SK-N-SH (cell line): ENCODE measurements around the gene MAP10. TPM values are rescaled to one million over a fixed set of nuclear protein-coding genes. Genes with fewer than 3 reads are reported as not detected.

Experiments
- CTCF ChIA-PET: fragments of 300-600, 350-600 bp; formaldehyde crosslinking; extraction: SDS; loops from one replicate; lab custom pipeline; 2021; lab: Yijun Ruan, JAX
- POLR2A ChIA-PET: fragments of 350-600 bp; sonication (Branson Sonifier 250); formaldehyde crosslinking; extraction: SDS; loops from one replicate; lab custom pipeline; 2020; ENCODE audit warnings: antibody characterized with exemption, inconsistent platforms; lab: Yijun Ruan, JAX
- DNase-seq: peaks from one replicate; pipeline ENCODE4 v3.0.0; 2012
- H2AFZ ChIP-seq: fragments of 200-600 bp; sonication (generic); 2 replicates; pipeline ENCODE4 v1.8.1; 2016; ENCODE audit warnings: antibody characterized with exemption, mild to moderate bottlenecking, low read depth
- H3F3A ChIP-seq: fragments of 200-600 bp; sonication (generic); replicated peaks from 2 replicates; pipeline ENCODE3; 2016; ENCODE audit warnings: antibody characterized with exemption, mild to moderate bottlenecking; ENCODE audit not compliant: insufficient read depth
- H3K27ac ChIP-seq, 2 experiments: fragments of 200-500 bp in 1 of 2; fragments of 200-600 bp in 1 of 2; sonication (Bioruptor generic) in 1 of 2; sonication (generic), shearing (Covaris generic) in 1 of 2; 2 replicates each; pipeline versions ENCODE4 v1.5.1 to v1.6.1; 2014 to 2016; ENCODE audit warnings: low read depth in 2 of 2, inconsistent platforms in 1 of 2, low read length in 1 of 2, mild to moderate bottlenecking in 1 of 2, mixed read lengths in 1 of 2
- H3K27me3 ChIP-seq: fragments of 200-600 bp; sonication (generic), shearing (Covaris generic); 2 replicates; pipeline ENCODE4 v1.6.1; 2016; ENCODE audit warnings: mixed run types; ENCODE audit not compliant: insufficient read depth
- H3K36me3 ChIP-seq, 2 experiments: fragments of 200-500 bp in 1 of 2; fragments of 200-600 bp in 1 of 2; sonication (Bioruptor generic) in 1 of 2; sonication (generic) in 1 of 2; replicated peaks in 1 of 2; 2 replicates each; pipeline versions ENCODE3 to v1.5.1; 2014 to 2016; ENCODE audit warnings: low read length in 1 of 2, mild to moderate bottlenecking in 1 of 2; ENCODE audit not compliant: insufficient read depth in 2 of 2, control insufficient read depth in 1 of 2
- H3K4me1 ChIP-seq, 2 experiments: fragments of 200-500 bp in 1 of 2; fragments of 200-600 bp in 1 of 2; sonication (Bioruptor generic) in 1 of 2; sonication (generic), shearing (Covaris generic) in 1 of 2; 2 replicates each; pipeline versions ENCODE4 v1.5.1 to v1.6.1; 2014 to 2016; ENCODE audit warnings: low read depth in 1 of 2, low read length in 1 of 2, mixed run types in 1 of 2; ENCODE audit not compliant: insufficient read depth in 2 of 2, control insufficient read depth in 1 of 2
- H3K4me2 ChIP-seq: fragments of 200-600 bp; sonication (generic), shearing (Covaris generic); 2 replicates; pipeline ENCODE4 v1.6.1; 2017; ENCODE audit warnings: mixed run types
- H3K4me3 ChIP-seq, 2 experiments: fragments of 200-500 bp in 1 of 2; fragments of 200-600 bp in 1 of 2; sonication (Bioruptor generic) in 1 of 2; sonication (generic), shearing (Covaris generic) in 1 of 2; 2 replicates each; pipeline versions ENCODE4 v1.5.1 to v1.8.1; 2014 to 2016; ENCODE audit warnings: low read depth in 2 of 2, inconsistent platforms in 1 of 2, low read length in 1 of 2, mild to moderate bottlenecking in 1 of 2, mixed read lengths in 1 of 2, moderate library complexity in 1 of 2
- H3K79me2 ChIP-seq: fragments of 200-600 bp; sonication (generic); 2 replicates; pipeline ENCODE4 v1.8.1; 2017; ENCODE audit warnings: mild to moderate bottlenecking; ENCODE audit not compliant: insufficient read depth
- H3K9ac ChIP-seq: fragments of 200-600 bp; sonication (generic); 2 replicates; pipeline ENCODE4 v1.6.1; 2017; ENCODE audit warnings: mixed run types
- H3K9me2 ChIP-seq: fragments of 200-600 bp; sonication (generic); 2 replicates; pipeline ENCODE4 v1.6.1; 2017; ENCODE audit warnings: mixed run types
- H3K9me3 ChIP-seq: fragments of 200-600 bp; sonication (generic); 2 replicates; pipeline ENCODE4 v1.6.1; 2017; ENCODE audit warnings: mixed run types, mild to moderate bottlenecking, moderate library complexity
- H4K20me1 ChIP-seq: fragments of 200-600 bp; sonication (generic); 2 replicates; pipeline ENCODE4 v1.6.1; 2017; ENCODE audit warnings: mild to moderate bottlenecking, mixed run types; ENCODE audit not compliant: insufficient read depth
- CHD2 ChIP-seq: fragments of 150-350 bp; IDR thresholded peaks from 2 replicates; pipeline ENCODE4 v1.6.1; 2018; ENCODE audit warnings: low read length; ENCODE audit not compliant: partially characterized antibody
- ELF1 ChIP-seq: IDR thresholded peaks from 2 replicates; pipeline ENCODE4 v1.4.0; 2012
- FOSL2 ChIP-seq: IDR thresholded peaks from 2 replicates; pipeline ENCODE4 v1.4.0; 2012; ENCODE audit warnings: low read depth, mild to moderate bottlenecking, moderate library complexity, borderline replicate concordance
- FOXM1 ChIP-seq: IDR thresholded peaks from 2 replicates; pipeline ENCODE4 v1.4.0; 2012; ENCODE audit warnings: low read depth, mild to moderate bottlenecking
- GABPA ChIP-seq: IDR thresholded peaks from 2 replicates; pipeline ENCODE4 v1.4.0; 2012; ENCODE audit warnings: low read depth, mild to moderate bottlenecking
- IRF3 ChIP-seq: fragments of 150-350 bp; IDR thresholded peaks from 2 replicates; pipeline ENCODE4 v1.6.1; 2016; ENCODE audit warnings: mild to moderate bottlenecking, low read depth, low read length
- MEF2A ChIP-seq: IDR thresholded peaks from 2 replicates; pipeline ENCODE4 v1.4.0; 2012; ENCODE audit warnings: low read depth, borderline replicate concordance
- MXI1 ChIP-seq: IDR thresholded peaks from 2 replicates; pipeline ENCODE4 v1.6.1; 2012; ENCODE audit warnings: mild to moderate bottlenecking, low read depth, low read length, improper control_type of control experiment
- NRF1 ChIP-seq: IDR thresholded peaks from 2 replicates; pipeline ENCODE4 v1.6.1; 2012; ENCODE audit warnings: low read depth, mild to moderate bottlenecking, low read length
- PBX3 ChIP-seq: IDR thresholded peaks from 2 replicates; pipeline ENCODE4; 2012
- POLR2AphosphoS5 ChIP-seq: IDR thresholded peaks from 2 replicates; pipeline ENCODE4 v1.6.1; 2012; ENCODE audit warnings: low read depth, low read length
- RAD21 ChIP-seq: IDR thresholded peaks from 2 replicates; pipeline ENCODE4 v1.6.1; 2012; ENCODE audit warnings: mild to moderate bottlenecking, low read length
- RCOR1 ChIP-seq: fragments of 150-350 bp; IDR thresholded peaks from 2 replicates; pipeline ENCODE4 v1.6.1; 2017; ENCODE audit warnings: antibody characterized with exemption, low read length
- RXRA ChIP-seq: IDR thresholded peaks from 2 replicates; pipeline ENCODE4 v1.4.0; 2012; ENCODE audit warnings: low read depth, mild to moderate bottlenecking, borderline replicate concordance
- SIN3A ChIP-seq: IDR thresholded peaks from 2 replicates; pipeline ENCODE4 v1.6.1; 2012; ENCODE audit warnings: low read depth, mild to moderate bottlenecking, low read length, moderate library complexity, borderline replicate concordance
- TAF1 ChIP-seq: IDR thresholded peaks from 2 replicates; pipeline ENCODE4 v1.6.1; 2012; ENCODE audit warnings: low read depth, mild to moderate bottlenecking, low read length, moderate library complexity, borderline replicate concordance
- TCF12 ChIP-seq: IDR thresholded peaks from 2 replicates; pipeline ENCODE4 v1.4.0; 2012
- TEAD4 ChIP-seq: IDR thresholded peaks from 2 replicates; pipeline ENCODE4 v1.4.0; 2012; ENCODE audit warnings: mild to moderate bottlenecking, borderline replicate concordance; ENCODE audit not compliant: insufficient read depth
- USF1 ChIP-seq: IDR thresholded peaks from 2 replicates; pipeline ENCODE4 v1.4.0; 2012; ENCODE audit warnings: low read depth, borderline replicate concordance
- USF2 ChIP-seq: fragments of 150-350 bp; IDR thresholded peaks from 2 replicates; pipeline ENCODE4 v1.6.1; 2017; ENCODE audit warnings: antibody characterized with exemption, low read length, low read depth, borderline replicate concordance
- ZBTB33 ChIP-seq: IDR thresholded peaks from 2 replicates; pipeline ENCODE4 v1.4.0; 2012; ENCODE audit warnings: low read depth, borderline replicate concordance
- WGBS: methylation state at CpG from one replicate; pipeline ENCODE4 v1.1.6; 2017; ENCODE audit warnings: low lambda C conversion rate; 5-methylcytosine and 5-hydroxymethylcytosine counted together
- polyA plus RNA-seq, 3 experiments: library from polyadenylated mRNA; depleted of rRNA; stranded (reverse); fragments of >200 nt; gene quantifications; 2 replicates each; pipeline ENCODE4 v1.2.3, GENCODE V29; 2012

MAP10 gene
- polyA plus RNA-seq, 1 of the 3 experiments (the other 2 are of a cell fraction), result 0.43 TPM

- Histone ChIP-seq H3K79me2 (no peaks in the 10 kb centered on the region), H3K27me3 (no peaks in the 10 kb centered on the region), H3K4me1 (no peaks in the 10 kb centered on the region), H3K4me3 (no peak overlapping the region), H3K9me2 (no peaks in the 10 kb centered on the region), H3K27ac (no peak overlapping the region), H3K4me2 (no peak overlapping the region), H3K36me3 (no peaks in the 10 kb centered on the region), H2AFZ (no peak overlapping the region), H4K20me1 (no peaks in the 10 kb centered on the region), H3K9me3 (no peaks in the 10 kb centered on the region), H3K9ac (no peak overlapping the region), H3F3A (no peaks in the 10 kb centered on the region)
- ChIA-PET POLR2A (no interaction called here), CTCF (no interaction called here)
- no peak for TF ChIP-seq TEAD4
- no peak for TF ChIP-seq USF2
- no peak for TF ChIP-seq POLR2AphosphoS5
- TF ChIP-seq GABPA, result no peak
- TF ChIP-seq RCOR1, result no peak
- TF ChIP-seq SIN3A, result no peak
- no peak for TF ChIP-seq MEF2A
- TF ChIP-seq TCF12, result no peak
- TF ChIP-seq CHD2, result no peak
- no peak for TF ChIP-seq IRF3
- no peak for DNase-seq
- WGBS, result 55% methylated on average over 6 of the region's 6 CpGs
Observed at GRCh38 chr1:232765542-232765941, 39.7 kb upstream of the MAP10 start.

- WGBS, result 64% methylated on average over 8 of the region's 8 CpGs
- POLR2A ChIA-PET, result no interaction called here
- TF ChIP-seq MXI1 (no peak), GABPA (no peak), NRF1 (no peak), ELF1 (no peak), POLR2AphosphoS5 (no peak), FOSL2 (no peak), USF1 (no peak), RAD21 (no peak), TAF1 (no peak), ZBTB33 (no peak), FOXM1 (no peak), PBX3 (no peak), CHD2 (no peak), RXRA (no peak)
- Histone ChIP-seq H3K9me2 (no peaks in the 10 kb centered on the region), H3K4me3 (no peak overlapping the region), H2AFZ (no peak overlapping the region), H3K4me1 (no peaks in the 10 kb centered on the region), H3K79me2 (no peaks in the 10 kb centered on the region), H4K20me1 (no peaks in the 10 kb centered on the region), H3K27ac (no peak overlapping the region), H3K9ac (no peak overlapping the region), H3K4me2 (no peak overlapping the region), H3K27me3 (no peaks in the 10 kb centered on the region), H3K9me3 (no peaks in the 10 kb centered on the region), H3K36me3 (no peaks in the 10 kb centered on the region), H3F3A (no peaks in the 10 kb centered on the region)
- CTCF ChIA-PET, result no interaction called here
- no peak for DNase-seq
Observed at GRCh38 chr1:232766241-232766890, 38.9 kb upstream of the MAP10 start.
